Spleen (tissue), 13 donors: ENCODE data around the gene SLC28A2. TPM values are rescaled to one million over a fixed set of nuclear protein-coding genes. Genes with fewer than 3 reads are reported as not detected.
A peak's percentile ranks its signal among the peaks of the same experiment; 100 is the strongest.

Experiments
- DNase-seq: peaks from one replicate; pipeline ENCODE4 v3.0.0-alpha.2; 2020
- H3K27ac ChIP-seq, 8 donors: fragments of 200-600 bp; sonication (generic) in 7 of 8; 1 replicate in 4 of 8; 2 replicates in 4 of 8; pipeline versions ENCODE4 v1.5.0 to v1.8.0; 2016 to 2021; ENCODE audit warnings: inconsistent platforms in 4 of 8, mild to moderate bottlenecking in 4 of 8, moderate library complexity in 1 of 8
- H3K27me3 ChIP-seq, 7 donors: fragments of 200-600 bp; sonication (generic) in 6 of 7; replicated peaks in 1 of 7; 1 replicate in 4 of 7; 2 replicates in 3 of 7; pipeline versions ENCODE4 v1.5.0 to v1.8.0; 2016 to 2021; ENCODE audit warnings: inconsistent platforms in 3 of 7, mild to moderate bottlenecking in 1 of 7
- H3K36me3 ChIP-seq, 6 donors: fragments of 200-600 bp; sonication (generic) in 5 of 6; 1 replicate in 4 of 6; 2 replicates in 2 of 6; pipeline versions ENCODE4 v1.5.0 to v1.8.0; 2016 to 2021; ENCODE audit warnings: inconsistent platforms in 2 of 6
- H3K4me1 ChIP-seq, 6 donors: fragments of 200-600 bp; sonication (generic) in 5 of 6; 1 replicate in 3 of 6; 2 replicates in 3 of 6; pipeline versions ENCODE4 v1.5.0 to v1.8.0; 2016 to 2021; ENCODE audit warnings: inconsistent platforms in 3 of 6
- H3K4me3 ChIP-seq, 8 donors: fragments of 200-600 bp; sonication (generic) in 7 of 8; 1 replicate in 4 of 8; 2 replicates in 4 of 8; pipeline versions ENCODE4 v1.5.0 to v1.8.0; 2016 to 2021; ENCODE audit warnings: inconsistent platforms in 4 of 8, mild to moderate bottlenecking in 4 of 8, moderate library complexity in 2 of 8
- H3K9me3 ChIP-seq, 8 donors: fragments of 200-600 bp; sonication (generic) in 7 of 8; 1 replicate in 4 of 8; 2 replicates in 4 of 8; pipeline versions ENCODE4 v1.5.0 to v1.8.0; 2016 to 2021; ENCODE audit warnings: inconsistent platforms in 4 of 8
- CTCF ChIP-seq, 11 experiments: fragments of 200-600 bp in 7 of 11; fragments of 450-650 bp in 4 of 11; sonication (generic) in 4 of 11; IDR thresholded peaks in 8 of 11; conservative IDR thresholded peaks in 3 of 11; 1 replicate in 7 of 11; 2 replicates in 4 of 11; pipeline versions ENCODE4 v1.4.0 to v1.8.0; 2016 to 2021; ENCODE audit warnings: antibody characterized with exemption in 11 of 11, inconsistent platforms in 4 of 11, mild to moderate bottlenecking in 1 of 11
- POLR2A ChIP-seq, 3 donors: fragments of 450-650 bp; IDR thresholded peaks; one replicate each; pipeline ENCODE4 v1.5.1; 2017; ENCODE audit warnings: antibody characterized with exemption in 3 of 3, mild to moderate bottlenecking in 1 of 3
- POLR2AphosphoS5 ChIP-seq, 3 donors: sonication (generic); formaldehyde crosslinking; IDR thresholded peaks; one replicate each; pipeline ENCODE4 v1.5.1; 2017; ENCODE audit warnings: antibody characterized with exemption in 3 of 3
- WGBS, 5 donors: extraction: QIAGEN DNeasy Blood & Tissue Kit in 3 of 5; methylation state at CpG; one replicate each; pipeline versions ENCODE4 v1.1.5 to v1.1.7; 2013 to 2018; 5-methylcytosine and 5-hydroxymethylcytosine counted together
- intact Hi-C: fragments of 100-400 bp; cut with DNase I; formaldehyde crosslinking; loops from one replicate; pipeline ENCODE4 v1.15.0; 2023; ENCODE audit warnings: low total_unique reads
- long read RNA-seq, 2 donors: transcript quantifications; one replicate each; lab custom pipeline, GENCODE V29; 2026
- polyA plus RNA-seq, 3 donors: library from polyadenylated mRNA; stranded (reverse); fragments of 200-250 nt; gene quantifications; one replicate each; pipeline ENCODE4 v1.2.1, GENCODE V29; 2013
- total RNA-seq, 7 donors: library from RNA; depleted of rRNA in 3 of 7; stranded (reverse); fragments of >200 nt in 3 of 7; fragmentation: NEBNext Ultra II Directional in 4 of 7; extraction: Animal tissue kit (Norgen Biotek cat#: 25700) in 4 of 7; gene quantifications; one replicate each; pipeline versions ENCODE4 v1.1.0 to v1.2.1, GENCODE V29; 2016 to 2021
- donor health status: healthy with polysubstance abuse.
- donor health status: DM: no; HTN: no; CAD: no; lungs with moderate emphysema.
- donor health status: DM: no; HTN: no; CAD: no.
- donor health status: Bipolar disorder and iron deficiency.
- donor health status: healthy.
- donor health status: DM: no; HTN: no; CAD: no.
- donor health status: DM: yes; HTN: yes; CAD: no.

SLC28A2 gene, protein sequence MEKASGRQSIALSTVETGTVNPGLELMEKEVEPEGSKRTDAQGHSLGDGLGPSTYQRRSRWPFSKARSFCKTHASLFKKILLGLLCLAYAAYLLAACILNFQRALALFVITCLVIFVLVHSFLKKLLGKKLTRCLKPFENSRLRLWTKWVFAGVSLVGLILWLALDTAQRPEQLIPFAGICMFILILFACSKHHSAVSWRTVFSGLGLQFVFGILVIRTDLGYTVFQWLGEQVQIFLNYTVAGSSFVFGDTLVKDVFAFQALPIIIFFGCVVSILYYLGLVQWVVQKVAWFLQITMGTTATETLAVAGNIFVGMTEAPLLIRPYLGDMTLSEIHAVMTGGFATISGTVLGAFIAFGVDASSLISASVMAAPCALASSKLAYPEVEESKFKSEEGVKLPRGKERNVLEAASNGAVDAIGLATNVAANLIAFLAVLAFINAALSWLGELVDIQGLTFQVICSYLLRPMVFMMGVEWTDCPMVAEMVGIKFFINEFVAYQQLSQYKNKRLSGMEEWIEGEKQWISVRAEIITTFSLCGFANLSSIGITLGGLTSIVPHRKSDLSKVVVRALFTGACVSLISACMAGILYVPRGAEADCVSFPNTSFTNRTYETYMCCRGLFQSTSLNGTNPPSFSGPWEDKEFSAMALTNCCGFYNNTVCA
- total RNA-seq = not detected
- not detected for polyA plus RNA-seq
- long read RNA-seq, donor 1 = 0 reads
- long read RNA-seq, donor 2 = 0 reads

DNA sequence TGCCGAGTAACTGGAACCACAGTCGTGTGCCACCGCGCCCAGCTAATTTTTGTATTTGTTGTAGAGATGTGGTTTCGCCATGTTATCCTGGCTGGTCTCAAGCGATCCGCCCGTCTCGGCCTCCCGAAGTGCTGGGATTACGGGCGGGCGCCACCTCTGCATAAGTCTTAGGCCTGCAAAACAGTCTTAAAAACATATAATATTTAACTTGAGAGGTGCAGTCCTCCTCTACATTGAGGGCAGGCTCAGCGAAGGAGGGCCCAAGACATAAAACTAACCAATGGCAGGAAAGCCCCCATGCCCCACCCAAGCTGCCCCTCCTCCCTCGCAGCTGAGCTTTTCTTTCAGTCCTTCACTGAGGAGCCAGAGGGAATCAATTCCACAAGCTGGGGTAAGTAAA lies at the start of gene SLC28A2:
TSS of gene SLC28A2 (plus strand) at position 347 of the 400 bp plus-strand sequence. CDS start 982 bp downstream, outside the sequence.
- Histone ChIP-seq H3K36me3 (no peaks in the 10 kb centered on the region), H3K9me3 (peaks cover 0 to 25% (median 3%) of the 10 kb centered on the region in 8 donors), H3K4me1 (no peaks in the 10 kb centered on the region), H3K27ac (no peak within 1 kb of the TSS), H3K27me3 (no peaks in the 10 kb centered on the region), H3K4me3 (no peak within 1 kb of the TSS)
- TF ChIP-seq CTCF (IDR thresholded peaks at IDR 0.05 in 8 of 11, conservative IDR thresholded peaks at IDR 0.05 in 3 of 11) (no peak), POLR2AphosphoS5 (IDR thresholded peaks at IDR 0.05) (no peak), POLR2A (IDR thresholded peaks at IDR 0.05) (no peak)
- WGBS, 5 donors = 92 to 98% (median 96%) methylated on average over 15 of the region's 15 CpGs
- DNase-seq = no peak
- intact Hi-C loops = no loop called here

DNA sequence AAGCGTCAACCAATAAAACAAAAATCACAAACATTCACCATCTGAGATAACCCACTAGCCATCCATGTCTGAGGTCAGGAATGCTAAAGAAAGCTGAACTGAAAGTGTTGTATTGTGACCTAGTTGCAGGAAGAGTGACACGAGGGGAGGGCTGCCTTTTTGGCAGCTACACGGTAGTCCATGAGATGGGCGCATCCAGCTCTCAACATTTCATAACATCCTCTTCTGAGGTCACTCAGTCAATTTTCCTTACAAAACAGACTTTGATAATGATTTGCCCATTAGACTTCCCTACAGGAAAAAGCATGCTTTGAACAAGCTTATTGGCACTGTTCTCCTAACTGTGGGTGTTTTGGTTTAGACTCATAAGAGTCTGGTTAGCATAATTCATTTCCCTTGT lies 48.9 kb upstream of the SLC28A2 start:
- TF ChIP-seq POLR2AphosphoS5 (IDR thresholded peaks at IDR 0.05) (no peak), CTCF (IDR thresholded peaks at IDR 0.05 in 8 of 11, conservative IDR thresholded peaks at IDR 0.05 in 3 of 11) (no peak), POLR2A (IDR thresholded peaks at IDR 0.05) (no peak)
- no peak for DNase-seq
- no peaks in the 10 kb centered on the region for H3K9me3 ChIP-seq
- H3K4me1 ChIP-seq = peaks cover 0 to 35% (median 12%) of the 10 kb centered on the region in 6 donors
- intact Hi-C loops = no loop called here
- no peaks in the 10 kb centered on the region for H3K36me3 ChIP-seq
- H3K27ac ChIP-seq = no peak overlapping the region
- peaks cover 0 to 3% (median 0%) of the 10 kb centered on the region in 7 donors for H3K27me3 ChIP-seq
- no peak overlapping the region for H3K4me3 ChIP-seq
- 34 to 57% (median 41%) methylated on average over 4 of the region's 4 CpGs for WGBS, 5 donors

DNA sequence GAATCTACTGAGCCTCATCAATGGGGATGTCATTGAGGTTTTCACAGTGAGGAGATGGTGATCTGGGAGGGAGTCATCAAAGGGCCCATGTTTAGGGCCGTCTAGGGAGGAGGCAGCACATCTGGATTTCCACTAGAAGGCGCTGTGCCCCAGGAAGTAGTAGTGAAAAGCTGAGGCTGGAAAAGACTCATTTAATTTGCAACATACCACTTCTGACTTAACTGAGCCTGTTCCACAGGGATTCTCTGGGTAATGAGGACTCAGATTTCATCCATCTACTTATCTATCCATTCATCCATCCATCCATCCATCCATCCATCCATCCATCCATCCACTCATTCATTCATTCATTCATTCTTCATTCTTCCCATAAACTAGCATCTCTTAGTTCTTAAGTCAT lies 46.8 kb upstream of the SLC28A2 start:
- 0 to 8% (median 5%) methylated on average over 2 of the region's 2 CpGs for WGBS, 5 donors
- Histone ChIP-seq H3K27ac (no peak overlapping the region), H3K9me3 (no peaks in the 10 kb centered on the region), H3K4me1 (peaks cover 0 to 20% (median 3%) of the 10 kb centered on the region in 6 donors), H3K36me3 (no peaks in the 10 kb centered on the region), H3K4me3 (no peak overlapping the region), H3K27me3 (peaks cover 0 to 13% (median 0%) of the 10 kb centered on the region in 7 donors)
- DNase-seq = no peak
- intact Hi-C loops = no loop called here
- TF ChIP-seq POLR2AphosphoS5 (IDR thresholded peaks at IDR 0.05) = no peak
- peak; percentile 14 to 76 (median 57) for TF ChIP-seq CTCF (IDR thresholded peaks at IDR 0.05 in 8 of 11, conservative IDR thresholded peaks at IDR 0.05 in 3 of 11)

DNA sequence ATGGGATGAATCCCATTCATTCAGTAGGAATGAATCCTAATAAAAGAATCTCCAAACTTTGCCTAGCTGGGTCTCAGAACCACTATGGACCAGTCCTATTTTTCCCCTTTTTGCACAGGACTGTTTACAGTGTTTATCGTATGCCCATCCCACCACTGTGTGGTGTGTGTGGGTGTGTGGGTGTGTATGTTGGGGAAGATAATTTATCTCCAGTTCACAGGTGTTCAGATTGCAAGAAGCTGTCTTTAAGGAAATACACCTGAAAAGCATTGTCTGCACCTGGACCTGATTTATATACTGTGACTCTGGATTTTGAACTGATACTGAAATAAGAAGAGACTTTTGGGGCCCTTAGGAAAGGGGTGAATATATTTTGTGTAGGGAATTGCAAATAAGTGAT lies 39.5 kb upstream of the SLC28A2 start:
- no peaks in the 10 kb centered on the region for H3K4me1 ChIP-seq
- H3K27me3 ChIP-seq = peaks cover 0 to 10% (median 0%) of the 10 kb centered on the region in 7 donors
- H3K27ac ChIP-seq = no peak overlapping the region
- WGBS, 5 donors = 72 to 91% (median 86%) methylated on average over 1 of the region's 1 CpG
- peaks cover 0 to 5% (median 0%) of the 10 kb centered on the region in 8 donors for H3K9me3 ChIP-seq
- H3K4me3 ChIP-seq = no peak overlapping the region
- H3K36me3 ChIP-seq = no peaks in the 10 kb centered on the region
- no peak for DNase-seq
- TF ChIP-seq POLR2A (IDR thresholded peaks at IDR 0.05) (no peak), POLR2AphosphoS5 (IDR thresholded peaks at IDR 0.05) (no peak), CTCF (IDR thresholded peaks at IDR 0.05 in 8 of 11, conservative IDR thresholded peaks at IDR 0.05 in 3 of 11) (no peak)
- intact Hi-C loops = no loop called here
